Neural cell (in vitro differentiated cells): ENCODE data around the gene ECHDC3. TPM values are rescaled to one million over a fixed set of nuclear protein-coding genes. Genes with fewer than 3 reads are reported as not detected.

Experiments used
- H2AFZ ChIP-seq: fragments of 200-600, 300-800 bp; sonication (generic), shearing (Covaris generic); 2 replicates; pipeline ENCODE4 v1.6.0; 2014; ENCODE audit warnings: low read depth, mild to moderate bottlenecking, antibody characterized with exemption, low read length, moderate library complexity
- H3F3A ChIP-seq: fragments of 200-600 bp; shearing (Covaris generic); 2 replicates; pipeline ENCODE4 v1.6.1; 2016; ENCODE audit warnings: mild to moderate bottlenecking, moderate library complexity, mixed read lengths, antibody characterized with exemption, low read length; ENCODE audit not compliant: insufficient read depth, poor library complexity, severe bottlenecking
- H3K27ac ChIP-seq: fragments of 200-600, 300-800 bp; sonication (generic), shearing (Covaris generic); 2 replicates; pipeline ENCODE4 v1.5.1; 2014; ENCODE audit warnings: mild to moderate bottlenecking, low read length, moderate library complexity
- H3K27me3 ChIP-seq: fragments of 300-800, 200-600 bp; sonication (generic), shearing (Covaris generic); 2 replicates; pipeline ENCODE4 v1.6.0; 2014; ENCODE audit warnings: mild to moderate bottlenecking, low read depth, low read length, moderate library complexity; ENCODE audit not compliant: insufficient read depth
- H3K36me3 ChIP-seq: fragments of 300-800, 200-600 bp; sonication (generic), shearing (Covaris generic); 2 replicates; pipeline ENCODE4 v1.5.1; 2014; ENCODE audit warnings: mild to moderate bottlenecking, antibody characterized with exemption, low read length, moderate library complexity; ENCODE audit not compliant: insufficient read depth
- H3K4me2 ChIP-seq: fragments of 300-800, 200-600 bp; sonication (generic), shearing (Covaris generic); 2 replicates; pipeline ENCODE4 v1.6.0; 2014; ENCODE audit warnings: mild to moderate bottlenecking, low read length
- H3K4me3 ChIP-seq: fragments of 300-800, 200-600 bp; sonication (generic), shearing (Covaris generic); 2 replicates; pipeline ENCODE4 v1.5.1; 2014; ENCODE audit warnings: mild to moderate bottlenecking, low read length, moderate library complexity
- H3K79me2 ChIP-seq: fragments of 200-600 bp; shearing (Covaris generic); replicated peaks from 2 replicates; pipeline ENCODE4 v1.6.0; 2014; ENCODE audit warnings: mild to moderate bottlenecking, low read length, moderate library complexity; ENCODE audit not compliant: insufficient read depth
- H3K9ac ChIP-seq: fragments of 300-800, 200-600 bp; sonication (generic), shearing (Covaris generic); 2 replicates; pipeline ENCODE4 v1.6.1; 2016; ENCODE audit warnings: mild to moderate bottlenecking, low read length, mixed read lengths
- H3K9me2 ChIP-seq: fragments of 200-600 bp; shearing (Covaris generic); 2 replicates; pipeline ENCODE4 v1.6.1; 2016; ENCODE audit warnings: mild to moderate bottlenecking, low read length, mixed read lengths; ENCODE audit not compliant: insufficient read depth
- H3K9me3 ChIP-seq: fragments of 200-600, 300-800 bp; sonication (generic), shearing (Covaris generic); 2 replicates; pipeline ENCODE4 v1.6.1; 2016; ENCODE audit warnings: mild to moderate bottlenecking, mixed run types, low read length, moderate library complexity, mixed read lengths
- H4K20me1 ChIP-seq: fragments of 200-600 bp; shearing (Covaris generic); 2 replicates; pipeline ENCODE4 v1.6.1; 2016; ENCODE audit warnings: mild to moderate bottlenecking, mixed run types; ENCODE audit not compliant: insufficient read depth
- EZH2 ChIP-seq: fragments of 200-600, 300-800 bp; shearing (Covaris generic), sonication (generic); IDR thresholded peaks from 2 replicates; pipeline ENCODE4 v1.6.1; 2014; ENCODE audit warnings: antibody characterized with exemption, low read length, borderline replicate concordance, mild to moderate bottlenecking; ENCODE audit not compliant: insufficient read depth, poor library complexity, severe bottlenecking
- MXI1 ChIP-seq: fragments of 450-650 bp; conservative IDR thresholded peaks from 2 replicates; pipeline ENCODE4 v1.6.1; 2014; ENCODE audit warnings: antibody characterized with exemption, mild to moderate bottlenecking; ENCODE audit not compliant: poor library complexity, severe bottlenecking
- POLR2AphosphoS5 ChIP-seq: IDR thresholded peaks from 2 replicates; pipeline ENCODE4 v1.6.1; 2012
- RAD21 ChIP-seq: fragments of 450-650 bp; conservative IDR thresholded peaks from 2 replicates; pipeline ENCODE4 v1.6.1; 2014; ENCODE audit warnings: antibody characterized with exemption, mild to moderate bottlenecking, moderate library complexity
- SMC3 ChIP-seq: fragments of 450-650 bp; conservative IDR thresholded peaks from 2 replicates; pipeline ENCODE4 v1.6.1; 2014; ENCODE audit warnings: antibody characterized with exemption, mild to moderate bottlenecking, moderate library complexity; ENCODE audit not compliant: poor library complexity
- polyA plus RNA-seq: library from polyadenylated mRNA; depleted of rRNA; stranded (reverse); fragments of >200 nt; gene quantifications from 2 replicates; pipeline ENCODE4 v1.2.3, GENCODE V29; 2014
- TF ChIP-seq, protein P1 (sequence below): fragments of 450-650 bp; IDR thresholded peaks from 2 replicates; pipeline ENCODE4 v1.5.1; 2014; ENCODE audit warnings: antibody characterized with exemption, mild to moderate bottlenecking, moderate library complexity; ENCODE audit not compliant: poor library complexity, severe bottlenecking
- TF ChIP-seq, protein P2 (sequence below): IDR thresholded peaks from 2 replicates; pipeline ENCODE4 v1.6.1; 2012; ENCODE audit warnings: borderline replicate concordance

Gene ECHDC3
- polyA plus RNA-seq, 1 donor from 2014 or later: not detected

DNA sequence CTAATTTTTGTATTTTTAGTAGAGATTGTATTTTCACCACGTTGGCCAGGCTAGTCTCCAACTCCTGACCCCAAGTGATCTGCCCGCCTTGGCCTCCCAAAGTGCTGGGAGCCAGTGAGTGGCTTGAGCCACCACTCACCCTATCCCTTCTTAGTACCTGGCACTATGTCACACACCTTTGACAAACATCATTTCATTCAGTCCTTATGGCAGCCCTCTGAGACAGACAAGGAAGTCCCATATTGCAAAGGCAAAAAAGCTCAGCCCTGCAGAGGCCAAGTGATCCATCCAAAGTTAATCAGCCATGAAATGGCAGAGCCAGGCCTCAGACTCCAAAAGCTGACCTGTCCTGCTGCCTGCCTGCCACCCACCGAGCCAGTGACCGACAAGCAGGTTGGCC lies 39.9 kb upstream of the ECHDC3 start:
- Histone ChIP-seq H3K79me2 (no peaks in the 10 kb centered on the region), H3K4me2 (no peak overlapping the region), H3K4me3 (no peak overlapping the region), H3K9me3 (no peaks in the 10 kb centered on the region), H3K9me2 (no peaks in the 10 kb centered on the region), H3K27me3 (no peaks in the 10 kb centered on the region), H3F3A (no peaks in the 10 kb centered on the region), H3K36me3 (no peaks in the 10 kb centered on the region), H2AFZ (no peak overlapping the region), H3K9ac (no peak overlapping the region), H3K27ac (no peak overlapping the region), H4K20me1 (no peaks in the 10 kb centered on the region)
- no peak for TF ChIP-seq SMC3
- TF ChIP-seq, protein P1, sequence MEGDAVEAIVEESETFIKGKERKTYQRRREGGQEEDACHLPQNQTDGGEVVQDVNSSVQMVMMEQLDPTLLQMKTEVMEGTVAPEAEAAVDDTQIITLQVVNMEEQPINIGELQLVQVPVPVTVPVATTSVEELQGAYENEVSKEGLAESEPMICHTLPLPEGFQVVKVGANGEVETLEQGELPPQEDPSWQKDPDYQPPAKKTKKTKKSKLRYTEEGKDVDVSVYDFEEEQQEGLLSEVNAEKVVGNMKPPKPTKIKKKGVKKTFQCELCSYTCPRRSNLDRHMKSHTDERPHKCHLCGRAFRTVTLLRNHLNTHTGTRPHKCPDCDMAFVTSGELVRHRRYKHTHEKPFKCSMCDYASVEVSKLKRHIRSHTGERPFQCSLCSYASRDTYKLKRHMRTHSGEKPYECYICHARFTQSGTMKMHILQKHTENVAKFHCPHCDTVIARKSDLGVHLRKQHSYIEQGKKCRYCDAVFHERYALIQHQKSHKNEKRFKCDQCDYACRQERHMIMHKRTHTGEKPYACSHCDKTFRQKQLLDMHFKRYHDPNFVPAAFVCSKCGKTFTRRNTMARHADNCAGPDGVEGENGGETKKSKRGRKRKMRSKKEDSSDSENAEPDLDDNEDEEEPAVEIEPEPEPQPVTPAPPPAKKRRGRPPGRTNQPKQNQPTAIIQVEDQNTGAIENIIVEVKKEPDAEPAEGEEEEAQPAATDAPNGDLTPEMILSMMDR: no peak
- TF ChIP-seq MXI1: no peak
- no peak for TF ChIP-seq POLR2AphosphoS5
- TF ChIP-seq, protein P2, sequence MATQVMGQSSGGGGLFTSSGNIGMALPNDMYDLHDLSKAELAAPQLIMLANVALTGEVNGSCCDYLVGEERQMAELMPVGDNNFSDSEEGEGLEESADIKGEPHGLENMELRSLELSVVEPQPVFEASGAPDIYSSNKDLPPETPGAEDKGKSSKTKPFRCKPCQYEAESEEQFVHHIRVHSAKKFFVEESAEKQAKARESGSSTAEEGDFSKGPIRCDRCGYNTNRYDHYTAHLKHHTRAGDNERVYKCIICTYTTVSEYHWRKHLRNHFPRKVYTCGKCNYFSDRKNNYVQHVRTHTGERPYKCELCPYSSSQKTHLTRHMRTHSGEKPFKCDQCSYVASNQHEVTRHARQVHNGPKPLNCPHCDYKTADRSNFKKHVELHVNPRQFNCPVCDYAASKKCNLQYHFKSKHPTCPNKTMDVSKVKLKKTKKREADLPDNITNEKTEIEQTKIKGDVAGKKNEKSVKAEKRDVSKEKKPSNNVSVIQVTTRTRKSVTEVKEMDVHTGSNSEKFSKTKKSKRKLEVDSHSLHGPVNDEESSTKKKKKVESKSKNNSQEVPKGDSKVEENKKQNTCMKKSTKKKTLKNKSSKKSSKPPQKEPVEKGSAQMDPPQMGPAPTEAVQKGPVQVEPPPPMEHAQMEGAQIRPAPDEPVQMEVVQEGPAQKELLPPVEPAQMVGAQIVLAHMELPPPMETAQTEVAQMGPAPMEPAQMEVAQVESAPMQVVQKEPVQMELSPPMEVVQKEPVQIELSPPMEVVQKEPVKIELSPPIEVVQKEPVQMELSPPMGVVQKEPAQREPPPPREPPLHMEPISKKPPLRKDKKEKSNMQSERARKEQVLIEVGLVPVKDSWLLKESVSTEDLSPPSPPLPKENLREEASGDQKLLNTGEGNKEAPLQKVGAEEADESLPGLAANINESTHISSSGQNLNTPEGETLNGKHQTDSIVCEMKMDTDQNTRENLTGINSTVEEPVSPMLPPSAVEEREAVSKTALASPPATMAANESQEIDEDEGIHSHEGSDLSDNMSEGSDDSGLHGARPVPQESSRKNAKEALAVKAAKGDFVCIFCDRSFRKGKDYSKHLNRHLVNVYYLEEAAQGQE: no peak
- no peak for TF ChIP-seq EZH2

DNA sequence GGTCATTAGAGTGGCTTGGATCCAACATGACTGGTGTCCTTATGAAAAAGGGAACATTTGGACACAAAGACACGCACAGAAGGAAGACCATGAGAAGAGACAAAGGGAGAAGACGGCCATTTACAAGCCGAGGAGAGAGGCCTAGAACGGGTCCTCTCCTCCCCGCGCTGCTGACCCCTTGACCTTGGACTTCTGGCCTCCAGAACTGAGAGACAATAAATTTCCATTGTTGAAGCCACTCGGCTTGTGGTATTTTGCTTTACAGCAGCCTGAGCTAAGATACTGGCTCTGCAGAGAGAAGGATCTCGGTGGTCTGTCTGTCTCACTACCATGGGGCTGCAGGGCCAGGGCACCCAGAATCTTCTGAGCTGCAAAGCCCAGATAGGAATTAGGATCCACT lies 38.1 kb upstream of the ECHDC3 start:
- H3F3A ChIP-seq: no peaks in the 10 kb centered on the region
- H3K27ac ChIP-seq: no peak overlapping the region
- no peaks in the 10 kb centered on the region for H3K9me3 ChIP-seq
- no peak overlapping the region for H3K4me2 ChIP-seq
- H3K79me2 ChIP-seq: no peaks in the 10 kb centered on the region
- H3K4me3 ChIP-seq: no peak overlapping the region
- H3K9ac ChIP-seq: no peak overlapping the region
- H2AFZ ChIP-seq: no peak overlapping the region
- TF ChIP-seq, protein P1: no peak
- TF ChIP-seq RAD21 (no peak), MXI1 (no peak), SMC3 (no peak), EZH2 (no peak)
- H3K27me3 ChIP-seq: no peaks in the 10 kb centered on the region
- H4K20me1 ChIP-seq: no peaks in the 10 kb centered on the region
- H3K9me2 ChIP-seq: no peaks in the 10 kb centered on the region
- no peaks in the 10 kb centered on the region for H3K36me3 ChIP-seq
